Measurements from ENCODE around the gene TTLL9.

Gene TTLL9

DNA sequence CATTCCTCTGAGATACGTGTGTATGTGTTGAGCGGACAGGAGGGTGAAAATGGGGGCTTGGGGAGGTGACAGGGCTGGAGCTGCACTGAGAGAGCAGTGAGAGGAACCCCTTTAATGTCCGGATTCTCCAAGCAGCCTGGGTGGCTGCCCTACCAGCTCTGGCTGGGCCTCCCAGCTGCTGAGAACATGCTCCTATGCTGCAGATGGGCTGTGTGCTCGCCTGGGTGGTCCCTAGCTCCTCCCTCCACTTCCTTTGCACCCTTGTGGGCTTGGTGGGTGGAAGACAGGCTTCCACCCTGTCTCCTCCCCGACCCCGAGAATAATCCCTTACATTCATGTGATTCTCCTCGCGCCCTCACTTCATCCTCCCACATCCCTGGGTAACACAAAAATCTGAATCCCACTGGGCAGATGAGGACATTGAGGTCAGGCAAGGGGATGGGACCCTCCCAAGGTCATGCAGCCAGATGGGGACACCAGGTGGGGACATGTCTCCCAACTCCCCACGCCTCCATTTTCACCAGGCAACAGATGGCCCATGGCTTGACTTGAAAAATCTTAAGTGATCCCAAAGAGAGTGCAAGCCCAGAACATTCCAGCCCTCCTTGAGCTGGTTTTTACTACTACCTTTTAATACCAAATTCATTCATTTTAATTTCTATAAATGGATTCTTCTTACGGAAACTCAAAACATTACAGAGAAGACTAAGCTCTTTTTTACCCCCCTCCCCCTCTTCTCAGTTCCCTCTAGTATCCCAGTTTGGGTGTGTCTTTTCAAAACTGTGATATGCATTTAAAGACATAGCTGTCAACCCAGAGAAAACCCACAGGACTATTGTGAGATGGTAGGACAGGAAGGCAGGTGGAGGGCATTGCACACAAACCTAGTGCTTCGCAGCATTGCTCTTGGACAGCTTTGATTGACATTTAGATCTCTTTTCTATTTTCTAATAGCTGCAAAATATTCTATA is 86.4 kb downstream of the TTLL9 start:
- DNase-seq (ENCODE audit: low spot score), result no peak
- H3K27ac Mint-ChIP-seq, result no peak overlapping the region
- no peak overlapping the region for H3K4me3 Mint-ChIP-seq
- peaks cover 5% of the 10 kb centered on the region for H3K4me1 Mint-ChIP-seq (ENCODE audit: low read depth)
- no peaks in the 10 kb centered on the region for H3K9me3 Mint-ChIP-seq
- H3K36me3 Mint-ChIP-seq (ENCODE audit: low read depth), result no peaks in the 10 kb centered on the region
- H3K27me3 Mint-ChIP-seq (ENCODE audit: low read depth), result peaks cover 17% of the 10 kb centered on the region

DNA sequence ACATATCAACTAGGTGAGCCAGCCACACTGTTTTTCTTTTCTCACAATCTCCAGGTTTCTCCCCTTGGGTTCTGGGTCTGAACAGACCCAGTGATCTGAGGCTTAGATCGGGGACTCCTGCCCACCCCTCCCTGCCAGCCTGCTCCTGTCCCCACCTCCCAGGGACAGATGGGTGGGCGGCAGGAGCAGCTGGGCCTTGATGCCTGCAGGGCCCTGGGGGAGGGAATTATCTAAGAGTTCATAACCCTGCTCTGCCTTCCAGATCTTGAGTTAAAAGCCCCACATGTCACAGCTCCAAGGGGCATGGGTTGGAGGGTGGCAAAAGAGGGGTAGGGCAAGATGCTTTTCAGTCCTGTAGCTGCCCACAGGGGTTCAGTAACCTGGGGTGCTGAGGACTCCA is 92.3 kb downstream of the TTLL9 start:
- H3K9me3 Mint-ChIP-seq, result no peaks in the 10 kb centered on the region
- no peaks in the 10 kb centered on the region for H3K36me3 Mint-ChIP-seq (ENCODE audit: low read depth)
- H3K4me1 Mint-ChIP-seq (ENCODE audit: low read depth), result no peaks in the 10 kb centered on the region
- H3K4me3 Mint-ChIP-seq, result no peak overlapping the region
- no peak for DNase-seq (ENCODE audit: low spot score)
- peaks cover 29% of the 10 kb centered on the region for H3K27me3 Mint-ChIP-seq (ENCODE audit: low read depth)
- H3K27ac Mint-ChIP-seq, result no peak overlapping the region

DNA sequence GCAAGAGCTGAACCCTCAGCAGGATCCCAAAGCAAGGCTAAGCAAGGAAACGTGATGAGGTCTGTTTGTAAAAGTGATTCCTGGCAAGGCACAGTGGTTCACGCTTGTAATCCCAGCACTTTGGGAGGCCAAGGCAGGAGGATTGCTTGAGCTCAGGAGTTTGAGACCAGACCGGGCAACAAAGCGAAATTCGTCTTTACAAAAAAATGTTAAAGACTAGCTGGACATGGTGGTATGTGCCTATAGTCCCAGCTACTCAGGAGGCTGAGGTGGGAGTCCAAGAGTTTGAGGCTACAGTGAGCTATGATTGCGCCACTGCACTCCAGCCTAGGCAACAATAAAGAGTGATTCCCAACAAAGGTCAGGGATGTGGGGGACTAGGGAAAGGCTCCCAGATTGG is 93.5 kb downstream of the TTLL9 start:
- DNase-seq (ENCODE audit: low spot score), result no peak
- Mint-ChIP-seq H3K27ac (no peak overlapping the region), H3K27me3 (ENCODE audit: low read depth) (peaks cover 29% of the 10 kb centered on the region), H3K4me1 (ENCODE audit: low read depth) (peaks cover 2% of the 10 kb centered on the region), H3K9me3 (no peaks in the 10 kb centered on the region), H3K36me3 (ENCODE audit: low read depth) (no peaks in the 10 kb centered on the region), H3K4me3 (no peak overlapping the region)

DNA sequence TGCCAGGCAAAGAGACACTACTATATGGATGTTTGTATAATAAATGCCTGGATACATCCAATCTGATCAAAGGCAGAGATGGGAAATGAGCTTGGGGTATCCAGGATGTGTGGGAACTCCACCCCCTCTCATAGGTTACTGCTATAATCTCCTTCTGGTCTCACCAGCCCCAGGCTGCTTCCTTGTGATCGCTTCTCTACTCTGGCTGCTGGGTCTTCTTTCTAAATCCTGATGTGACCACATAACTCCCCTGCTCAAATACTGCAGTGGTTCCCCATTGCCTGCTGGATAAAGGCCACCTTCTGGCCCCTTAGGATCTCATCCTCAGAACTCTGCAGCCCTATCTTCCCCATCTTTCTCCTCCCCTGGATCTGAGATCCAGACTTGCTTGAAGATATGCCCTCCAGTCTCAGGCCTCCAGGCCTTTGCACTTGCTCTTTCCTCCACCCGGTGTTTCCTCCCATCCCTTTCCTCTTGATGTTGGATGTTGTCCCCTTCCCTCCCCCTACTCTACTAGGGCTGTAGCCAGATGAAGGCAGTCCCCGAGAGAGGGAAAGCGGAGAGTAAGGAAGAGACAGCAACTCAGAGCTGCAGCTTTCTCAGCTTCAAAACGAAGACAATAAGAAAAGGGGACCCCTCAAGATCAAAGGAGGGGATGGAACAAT is 96.7 kb downstream of the TTLL9 start:
- Mint-ChIP-seq H3K36me3 (ENCODE audit: low read depth) (no peaks in the 10 kb centered on the region), H3K9me3 (no peaks in the 10 kb centered on the region), H3K27me3 (ENCODE audit: low read depth) (peaks cover 26% of the 10 kb centered on the region), H3K4me3 (peak overlapping the region; percentile 67), H3K27ac (no peak overlapping the region), H3K4me1 (ENCODE audit: low read depth) (peaks cover 2% of the 10 kb centered on the region)
- DNase-seq (ENCODE audit: low spot score), result no peak

DNA sequence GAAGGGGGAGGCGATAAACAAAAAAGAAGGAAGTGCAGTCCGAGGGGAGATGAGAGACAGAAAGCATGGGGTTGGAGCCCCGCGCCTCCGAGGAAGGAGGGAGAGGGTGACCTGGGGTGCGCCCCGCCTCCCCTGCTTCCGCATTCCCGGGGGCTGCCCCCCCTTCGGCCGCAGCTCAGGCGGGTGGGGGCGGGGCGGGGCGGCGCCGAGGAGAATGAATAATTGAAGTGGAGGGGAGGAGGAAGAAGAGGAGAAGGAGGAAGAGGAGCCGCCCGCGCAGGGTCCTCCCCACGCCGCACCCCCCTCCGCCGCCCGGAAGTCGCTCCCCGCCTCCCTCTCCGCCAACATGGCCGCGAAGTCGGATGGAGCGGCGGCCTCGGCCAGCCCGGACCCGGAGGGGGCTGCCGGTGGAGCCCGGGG is 97.4 kb downstream of the TTLL9 start, which contains the start of gene XKR7:
Gene XKR7 (plus strand): TSS at position 322 of the 420 bp plus-strand sequence. CDS start 25 bp downstream, at position 347.
- peak within 1 kb of the TSS; percentile 88 for H3K4me3 Mint-ChIP-seq

DNA sequence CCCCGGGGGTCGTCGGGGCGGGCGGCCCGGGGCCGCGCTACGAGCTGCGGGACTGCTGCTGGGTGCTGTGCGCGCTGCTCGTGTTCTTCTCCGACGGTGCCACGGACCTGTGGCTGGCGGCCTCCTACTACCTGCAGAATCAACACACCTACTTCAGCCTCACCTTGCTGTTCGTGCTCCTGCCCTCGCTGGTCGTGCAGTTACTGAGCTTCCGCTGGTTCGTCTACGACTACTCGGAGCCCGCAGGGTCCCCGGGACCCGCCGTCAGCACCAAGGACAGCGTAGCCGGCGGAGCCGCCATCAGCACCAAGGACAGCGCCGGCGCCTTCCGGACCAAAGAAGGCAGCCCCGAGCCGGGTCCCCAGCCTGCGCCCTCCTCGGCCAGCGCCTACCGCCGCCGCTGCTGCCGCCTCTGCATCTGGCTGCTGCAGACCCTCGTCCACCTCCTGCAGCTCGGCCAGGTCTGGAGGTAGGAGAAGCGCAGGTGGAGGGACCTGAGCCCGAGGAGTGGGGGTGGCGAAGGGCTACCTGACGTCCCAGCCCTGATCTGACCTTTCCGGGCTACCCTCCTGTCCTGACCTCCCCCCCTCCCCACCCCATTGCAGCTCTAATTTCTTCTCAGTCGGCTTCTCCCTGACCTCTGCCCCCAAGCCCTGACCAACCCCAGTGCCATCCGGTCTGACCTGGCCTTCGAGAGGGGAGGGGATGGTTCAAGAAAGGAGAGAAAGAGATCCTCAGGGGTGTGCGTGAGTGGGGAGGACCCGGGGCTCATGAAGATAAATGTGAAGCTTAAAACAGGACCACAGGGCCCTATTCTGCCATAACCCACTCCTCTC is 98.1 kb downstream of the TTLL9 start:
- Mint-ChIP-seq H3K27ac (no peak overlapping the region), H3K9me3 (no peaks in the 10 kb centered on the region)

More for the DNA sequence above, 97.4 kb downstream of the TTLL9 start, which contains the start of gene XKR7:
- H3K4me1 Mint-ChIP-seq (ENCODE audit: low read depth), result peaks cover 2% of the 10 kb centered on the region
- H3K9me3 Mint-ChIP-seq, result no peaks in the 10 kb centered on the region
- peaks cover 23% of the 10 kb centered on the region for H3K27me3 Mint-ChIP-seq (ENCODE audit: low read depth)
- no peaks in the 10 kb centered on the region for H3K36me3 Mint-ChIP-seq (ENCODE audit: low read depth)
- H3K27ac Mint-ChIP-seq, result no peak within 1 kb of the TSS
- DNase-seq (ENCODE audit: low spot score), result peak; percentile 8

DNA sequence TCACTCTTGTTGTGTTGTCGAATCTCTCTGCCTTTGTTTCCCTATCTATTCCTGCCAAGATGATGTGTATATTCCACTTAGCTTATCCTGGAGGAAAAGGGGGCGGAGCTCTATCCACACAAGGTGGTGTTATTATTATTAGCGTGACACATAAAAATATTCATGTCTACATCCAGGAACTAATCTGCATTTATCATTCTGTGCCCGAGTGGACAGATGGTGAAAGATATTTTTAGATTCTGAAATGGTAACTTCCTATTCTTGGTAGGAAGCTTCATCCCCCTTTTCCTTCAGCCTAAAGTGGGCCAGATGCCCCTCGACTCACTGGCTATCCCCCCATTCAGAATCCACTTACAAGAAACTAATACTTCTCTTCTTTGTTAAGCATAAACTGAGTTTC is 99.6 kb downstream of the TTLL9 start:
- no peak overlapping the region for H3K27ac Mint-ChIP-seq
- H3K4me3 Mint-ChIP-seq, result no peak overlapping the region
- DNase-seq (ENCODE audit: low spot score), result no peak
- peaks cover 27% of the 10 kb centered on the region for H3K27me3 Mint-ChIP-seq (ENCODE audit: low read depth)
- no peaks in the 10 kb centered on the region for H3K36me3 Mint-ChIP-seq (ENCODE audit: low read depth)
- peaks cover 2% of the 10 kb centered on the region for H3K4me1 Mint-ChIP-seq (ENCODE audit: low read depth)
- no peaks in the 10 kb centered on the region for H3K9me3 Mint-ChIP-seq

More for the DNA sequence above, 98.1 kb downstream of the TTLL9 start:
- Mint-ChIP-seq H3K4me3 (peak overlapping the region; percentile 88), H3K4me1 (ENCODE audit: low read depth) (peaks cover 2% of the 10 kb centered on the region), H3K27me3 (ENCODE audit: low read depth) (peaks cover 26% of the 10 kb centered on the region), H3K36me3 (ENCODE audit: low read depth) (no peaks in the 10 kb centered on the region)
- peak; percentile 78 for DNase-seq (ENCODE audit: low spot score)

DNA sequence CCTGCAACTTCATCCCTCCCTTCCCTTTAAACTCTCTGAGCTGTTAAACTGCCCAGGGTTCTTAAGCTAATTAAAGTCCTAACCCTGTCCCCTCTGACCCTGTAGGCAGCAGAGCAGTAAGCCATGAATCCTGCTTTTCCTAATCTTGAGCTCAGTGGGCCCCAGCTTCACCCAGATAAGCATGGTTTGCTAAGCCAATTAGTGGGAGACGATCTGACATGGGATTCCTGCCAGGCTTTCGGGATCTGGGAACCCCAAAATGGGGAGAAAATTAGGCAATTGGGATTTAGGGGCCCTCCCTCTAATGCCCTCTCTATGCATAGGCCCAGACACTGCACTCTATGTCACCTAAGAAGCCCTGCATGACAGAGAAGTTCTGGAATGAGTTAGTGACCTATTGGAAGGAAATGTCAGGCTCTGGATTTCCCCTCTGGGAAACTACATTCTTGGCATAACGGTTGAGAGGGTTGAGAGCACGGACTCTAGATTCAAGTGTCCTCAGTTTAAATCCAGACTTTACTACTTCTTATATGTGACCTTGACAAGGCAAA is 102.1 kb downstream of the TTLL9 start:
- Mint-ChIP-seq H3K27ac (no peak overlapping the region), H3K9me3 (no peaks in the 10 kb centered on the region), H3K4me1 (ENCODE audit: low read depth) (peaks cover 2% of the 10 kb centered on the region), H3K36me3 (ENCODE audit: low read depth) (no peaks in the 10 kb centered on the region), H3K27me3 (ENCODE audit: low read depth) (peaks cover 14% of the 10 kb centered on the region), H3K4me3 (no peak overlapping the region)
- DNase-seq (ENCODE audit: low spot score), result no peak

DNA sequence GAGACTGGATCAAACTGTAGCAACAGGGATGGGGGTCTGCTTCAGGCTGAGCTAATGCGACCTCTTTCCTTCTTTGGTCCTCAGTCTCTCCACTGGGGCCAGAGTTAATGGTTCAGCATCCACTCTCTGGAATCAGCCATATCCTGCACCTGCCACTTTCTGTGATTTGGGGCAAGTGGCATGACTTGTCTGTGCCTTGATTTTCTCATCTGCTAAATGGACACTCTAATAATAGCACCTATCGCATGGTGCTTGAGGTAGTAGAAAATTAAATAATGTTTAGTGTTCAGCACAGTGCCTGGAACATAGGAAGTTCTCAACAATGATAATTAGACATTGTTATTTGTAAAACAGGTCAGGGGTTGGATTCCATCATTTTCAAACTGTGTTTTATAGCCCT is 103.9 kb downstream of the TTLL9 start:
- Mint-ChIP-seq H3K27me3 (ENCODE audit: low read depth) (peaks cover 11% of the 10 kb centered on the region), H3K9me3 (no peaks in the 10 kb centered on the region), H3K4me3 (no peak overlapping the region), H3K36me3 (ENCODE audit: low read depth) (no peaks in the 10 kb centered on the region), H3K4me1 (ENCODE audit: low read depth) (no peaks in the 10 kb centered on the region), H3K27ac (no peak overlapping the region)
- no peak for DNase-seq (ENCODE audit: low spot score)

DNA sequence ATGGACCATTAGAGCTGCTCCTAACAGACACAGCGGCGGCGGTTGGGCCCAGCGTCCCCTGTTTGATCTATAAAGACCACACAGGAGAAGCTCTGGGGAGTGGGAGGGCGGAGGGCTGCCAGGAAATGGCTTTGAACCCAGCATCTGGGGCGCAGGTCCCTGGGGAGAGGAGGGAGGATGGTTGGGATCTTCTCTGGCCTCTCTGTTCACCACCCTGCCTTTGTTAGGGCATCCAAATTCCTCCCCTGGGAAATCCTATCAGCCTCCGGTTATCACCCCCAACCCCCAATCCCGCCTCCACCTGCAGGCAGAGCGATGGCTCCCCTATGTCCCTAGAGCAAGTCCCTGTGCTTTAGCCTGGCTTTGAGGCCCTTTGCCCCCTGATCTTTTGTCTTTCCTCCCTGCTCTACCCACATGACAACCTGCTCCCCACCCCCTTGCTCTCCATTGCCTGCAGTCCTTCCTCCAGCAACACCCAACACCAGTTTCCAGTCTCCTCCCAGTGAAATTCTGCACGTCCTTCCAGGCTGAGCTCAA is 104.6 kb downstream of the TTLL9 start:
- H3K27me3 Mint-ChIP-seq (ENCODE audit: low read depth), result peaks cover 11% of the 10 kb centered on the region
- no peaks in the 10 kb centered on the region for H3K9me3 Mint-ChIP-seq
- H3K4me3 Mint-ChIP-seq, result no peak overlapping the region
- no peaks in the 10 kb centered on the region for H3K36me3 Mint-ChIP-seq (ENCODE audit: low read depth)
- H3K4me1 Mint-ChIP-seq (ENCODE audit: low read depth), result no peaks in the 10 kb centered on the region
- no peak overlapping the region for H3K27ac Mint-ChIP-seq
- no peak for DNase-seq (ENCODE audit: low spot score)

DNA sequence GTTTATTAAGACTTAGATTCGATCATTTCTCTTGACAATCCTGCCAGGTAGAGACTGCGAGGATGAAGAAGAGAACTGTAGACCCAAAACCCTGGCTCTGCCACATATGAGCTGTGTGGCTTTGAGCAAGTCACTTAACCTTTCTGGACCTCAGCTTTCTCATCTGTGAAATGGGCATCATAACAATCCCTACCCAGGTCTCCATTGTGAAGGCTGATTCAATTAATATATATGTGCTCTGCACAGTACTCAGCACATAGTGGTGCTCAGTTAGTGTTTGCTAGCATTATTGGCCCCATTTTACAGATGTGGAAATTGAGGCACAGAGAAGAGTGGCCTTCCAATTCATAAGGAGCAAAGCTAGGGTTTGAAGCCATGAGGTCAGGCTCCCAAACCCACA is 105.4 kb downstream of the TTLL9 start:
- Mint-ChIP-seq H3K9me3 (no peaks in the 10 kb centered on the region), H3K27ac (no peak overlapping the region), H3K4me3 (no peak overlapping the region), H3K27me3 (ENCODE audit: low read depth) (peaks cover 7% of the 10 kb centered on the region), H3K4me1 (ENCODE audit: low read depth) (no peaks in the 10 kb centered on the region), H3K36me3 (ENCODE audit: low read depth) (no peaks in the 10 kb centered on the region)
- DNase-seq (ENCODE audit: low spot score), result no peak

DNA sequence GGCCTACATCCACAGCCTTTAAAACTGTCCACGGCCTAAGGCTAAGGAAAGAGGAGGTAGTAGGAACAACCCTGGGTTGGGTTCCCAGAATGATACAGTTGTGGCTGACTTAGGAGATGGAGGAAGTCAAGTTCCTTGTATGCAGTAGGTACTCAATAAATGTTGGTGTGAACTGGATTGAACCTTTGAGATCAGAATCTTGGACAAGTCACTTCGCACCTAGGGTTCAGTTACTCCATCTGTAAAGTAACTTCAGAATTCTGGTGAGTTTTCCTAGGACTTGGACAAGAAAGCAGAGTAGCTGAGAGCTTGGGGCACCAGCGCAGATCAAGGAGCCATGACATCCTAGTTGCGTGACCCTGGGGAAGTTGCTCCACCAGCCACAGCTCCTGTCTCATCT is 106.6 kb downstream of the TTLL9 start:
- H3K27me3 Mint-ChIP-seq (ENCODE audit: low read depth), result peaks cover 7% of the 10 kb centered on the region
- H3K27ac Mint-ChIP-seq, result no peak overlapping the region
- no peaks in the 10 kb centered on the region for H3K9me3 Mint-ChIP-seq
- no peaks in the 10 kb centered on the region for H3K4me1 Mint-ChIP-seq (ENCODE audit: low read depth)
- DNase-seq (ENCODE audit: low spot score), result no peak
- no peaks in the 10 kb centered on the region for H3K36me3 Mint-ChIP-seq (ENCODE audit: low read depth)
- no peak overlapping the region for H3K4me3 Mint-ChIP-seq

DNA sequence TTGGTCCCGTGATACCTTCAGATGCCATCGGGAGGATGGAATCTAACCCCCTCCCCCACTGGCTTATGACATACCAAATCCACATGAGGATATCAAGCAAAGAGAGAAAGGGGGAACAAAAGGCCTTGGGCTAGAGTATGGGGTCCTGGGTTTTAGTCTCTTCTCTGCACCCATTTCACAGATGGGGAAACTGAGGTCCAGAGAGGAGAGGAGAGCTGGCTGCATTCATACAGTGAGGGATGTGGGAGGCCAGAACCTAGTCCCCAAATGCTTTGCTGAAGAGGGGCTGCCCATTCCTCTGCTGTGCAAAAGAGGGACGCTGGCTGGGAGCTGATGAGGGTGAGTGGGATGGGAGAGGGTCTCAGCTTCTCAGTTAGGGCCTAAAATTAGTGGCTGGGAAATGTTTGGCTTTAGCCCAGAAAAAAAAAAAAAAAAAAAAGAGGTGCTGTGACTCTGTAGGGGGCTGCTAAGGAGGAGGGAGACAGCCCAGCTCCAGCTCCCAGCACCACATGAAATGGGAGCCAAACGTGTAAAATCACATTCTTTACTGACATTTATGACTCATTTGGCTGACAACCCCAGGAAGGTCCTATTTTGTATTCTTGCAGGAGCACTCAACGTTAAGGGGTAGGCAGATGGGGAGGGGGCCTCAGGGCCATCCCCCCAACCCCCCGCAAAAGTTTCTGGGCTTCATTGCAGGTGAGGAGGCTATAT is 109.4 kb downstream of the TTLL9 start:
- H3K4me3 Mint-ChIP-seq, result no peak overlapping the region
- no peaks in the 10 kb centered on the region for H3K4me1 Mint-ChIP-seq (ENCODE audit: low read depth)
- no peaks in the 10 kb centered on the region for H3K9me3 Mint-ChIP-seq
- peaks cover 4% of the 10 kb centered on the region for H3K27me3 Mint-ChIP-seq (ENCODE audit: low read depth)
- DNase-seq (ENCODE audit: low spot score), result no peak
- no peak overlapping the region for H3K27ac Mint-ChIP-seq
- H3K36me3 Mint-ChIP-seq (ENCODE audit: low read depth), result no peaks in the 10 kb centered on the region
